Choroid plexus epithelial cell (primary cell): ENCODE results near the gene STAM.

ENCODE experiments used
- DNase-seq: peaks from one replicate; pipeline ENCODE4 v3.0.0-alpha.2; 2010; ENCODE audit warnings: low read depth
- H3K4me3 ChIP-seq: 2 replicates; pipeline ENCODE4 v1.5.1; 2011; ENCODE audit warnings: low read depth, mild to moderate bottlenecking, control low read depth, low read length, moderate library complexity
- TF ChIP-seq, protein P1 (sequence below): conservative IDR thresholded peaks from 2 replicates; pipeline ENCODE4 v1.5.1; 2011; ENCODE audit warnings: low read depth, mild to moderate bottlenecking, control low read depth, inconsistent platforms, low read length, moderate library complexity

STAM gene

DNA sequence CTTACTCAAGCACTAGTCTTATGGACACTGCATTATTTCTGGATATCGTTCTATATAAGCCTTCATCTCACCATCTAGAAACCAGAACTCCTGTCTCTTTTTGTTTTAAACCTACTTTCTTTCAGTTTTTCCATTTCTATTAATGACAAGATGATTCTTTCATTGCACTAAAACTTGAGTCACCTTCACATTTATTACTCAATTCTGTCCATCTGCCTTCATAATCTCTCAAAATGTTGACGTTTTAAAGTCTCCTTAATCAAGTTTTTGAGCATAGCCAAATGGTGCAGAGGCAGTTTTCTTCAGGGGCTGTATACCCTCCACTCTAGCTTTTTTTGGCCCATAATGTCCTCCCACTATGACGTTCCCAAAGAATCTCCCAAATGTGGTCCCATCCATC, 17.6 kb downstream of the STAM start:
- DNase-seq = no peak
- TF ChIP-seq, protein P1, sequence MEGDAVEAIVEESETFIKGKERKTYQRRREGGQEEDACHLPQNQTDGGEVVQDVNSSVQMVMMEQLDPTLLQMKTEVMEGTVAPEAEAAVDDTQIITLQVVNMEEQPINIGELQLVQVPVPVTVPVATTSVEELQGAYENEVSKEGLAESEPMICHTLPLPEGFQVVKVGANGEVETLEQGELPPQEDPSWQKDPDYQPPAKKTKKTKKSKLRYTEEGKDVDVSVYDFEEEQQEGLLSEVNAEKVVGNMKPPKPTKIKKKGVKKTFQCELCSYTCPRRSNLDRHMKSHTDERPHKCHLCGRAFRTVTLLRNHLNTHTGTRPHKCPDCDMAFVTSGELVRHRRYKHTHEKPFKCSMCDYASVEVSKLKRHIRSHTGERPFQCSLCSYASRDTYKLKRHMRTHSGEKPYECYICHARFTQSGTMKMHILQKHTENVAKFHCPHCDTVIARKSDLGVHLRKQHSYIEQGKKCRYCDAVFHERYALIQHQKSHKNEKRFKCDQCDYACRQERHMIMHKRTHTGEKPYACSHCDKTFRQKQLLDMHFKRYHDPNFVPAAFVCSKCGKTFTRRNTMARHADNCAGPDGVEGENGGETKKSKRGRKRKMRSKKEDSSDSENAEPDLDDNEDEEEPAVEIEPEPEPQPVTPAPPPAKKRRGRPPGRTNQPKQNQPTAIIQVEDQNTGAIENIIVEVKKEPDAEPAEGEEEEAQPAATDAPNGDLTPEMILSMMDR = no peak
- no peak overlapping the region for H3K4me3 ChIP-seq

GRCh38 chr10:17662193-17663138, 18.5 kb downstream of the STAM start:
- no peak for DNase-seq

DNA sequence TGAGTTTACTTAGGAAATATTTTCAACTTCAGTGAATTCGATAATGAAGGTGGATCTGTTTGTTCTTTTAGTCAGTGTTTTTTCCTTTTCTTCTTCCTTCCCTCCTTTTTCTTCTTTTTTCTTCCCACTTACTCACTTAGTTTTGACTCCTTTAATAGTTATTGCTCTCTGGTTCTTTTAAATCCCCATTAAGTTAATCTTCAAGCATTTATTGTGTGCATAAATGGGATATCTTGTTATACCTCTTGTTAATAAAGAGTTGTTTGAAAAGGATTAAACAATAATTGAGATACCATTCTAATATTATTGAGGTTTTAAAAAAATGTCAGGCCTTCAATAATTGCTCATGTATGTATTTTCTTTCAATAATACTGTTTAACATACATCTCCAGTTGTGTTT, 19.5 kb downstream of the STAM start:
- no peak overlapping the region for H3K4me3 ChIP-seq
- DNase-seq = no peak
- TF ChIP-seq, protein P1 = no peak

More at GRCh38 chr10:17662193-17663138, 18.5 kb downstream of the STAM start:
- TF ChIP-seq, protein P1 = no peak
- no peak overlapping the region for H3K4me3 ChIP-seq

- no peak overlapping the region for H3K4me3 ChIP-seq
- peak; percentile 98 for DNase-seq
- TF ChIP-seq, protein P1 = no peak
Observed at GRCh38 chr10:17665747-17666146, 21.8 kb downstream of the STAM start.

- no peak overlapping the region for H3K4me3 ChIP-seq
- DNase-seq = no peak
- TF ChIP-seq, protein P1 = no peak
Observed at GRCh38 chr10:17668435-17669184, 24.7 kb downstream of the STAM start.

- no peak for DNase-seq
- TF ChIP-seq, protein P1 = no peak
- no peak overlapping the region for H3K4me3 ChIP-seq
Observed at GRCh38 chr10:17669185-17669872, 25.4 kb downstream of the STAM start.
